HFF-Myc (cell line): ENCODE measurements around the gene MFNG.

Source experiments
- DNase-seq: peaks from one replicate; pipeline ENCODE4 v3.0.0-alpha.2; 2011; ENCODE audit warnings: low read depth; ENCODE audit errors: extremely low read depth
- H3K4me3 ChIP-seq: replicated peaks from 2 replicates; pipeline ENCODE4 v1.5.1; 2011; ENCODE audit warnings: low read depth, mild to moderate bottlenecking, control low read depth, low read length
- TF ChIP-seq, protein P1 (sequence below): IDR thresholded peaks from 2 replicates; pipeline ENCODE4 v1.5.1; 2012; ENCODE audit warnings: mild to moderate bottlenecking, low read depth, low read length, control low read depth; ENCODE audit errors: missing control alignments

The MFNG gene

DNA sequence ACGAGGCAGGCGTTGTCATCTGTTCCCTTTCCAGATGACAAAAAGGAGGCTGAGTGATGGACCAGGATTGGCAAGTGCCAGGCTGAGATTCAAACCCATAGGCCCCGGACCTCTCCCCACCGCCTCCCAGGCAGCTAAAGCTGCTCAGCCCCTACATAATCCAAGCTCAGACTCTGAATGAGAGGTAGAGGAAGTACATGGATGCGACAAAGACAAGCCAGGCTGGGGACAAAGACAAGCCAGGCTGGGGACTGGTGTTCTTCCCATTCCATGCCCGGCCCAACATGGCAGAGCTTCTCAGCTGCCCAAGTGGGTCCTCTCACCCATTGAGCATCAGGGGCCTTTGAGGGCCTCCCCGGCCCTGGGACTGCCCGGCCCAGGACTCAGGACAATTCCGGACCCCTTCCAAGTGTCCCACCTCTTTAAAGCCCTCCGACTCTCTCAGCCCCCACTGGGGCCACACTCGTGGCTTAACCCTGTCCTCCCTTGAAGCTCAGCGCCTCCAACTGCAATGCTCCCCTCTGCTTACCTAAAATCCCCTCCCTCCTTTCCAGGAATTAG is 4.8 kb downstream of the MFNG start:
- no peak for DNase-seq
- H3K4me3 ChIP-seq, result no peak overlapping the region
- TF ChIP-seq, protein P1, sequence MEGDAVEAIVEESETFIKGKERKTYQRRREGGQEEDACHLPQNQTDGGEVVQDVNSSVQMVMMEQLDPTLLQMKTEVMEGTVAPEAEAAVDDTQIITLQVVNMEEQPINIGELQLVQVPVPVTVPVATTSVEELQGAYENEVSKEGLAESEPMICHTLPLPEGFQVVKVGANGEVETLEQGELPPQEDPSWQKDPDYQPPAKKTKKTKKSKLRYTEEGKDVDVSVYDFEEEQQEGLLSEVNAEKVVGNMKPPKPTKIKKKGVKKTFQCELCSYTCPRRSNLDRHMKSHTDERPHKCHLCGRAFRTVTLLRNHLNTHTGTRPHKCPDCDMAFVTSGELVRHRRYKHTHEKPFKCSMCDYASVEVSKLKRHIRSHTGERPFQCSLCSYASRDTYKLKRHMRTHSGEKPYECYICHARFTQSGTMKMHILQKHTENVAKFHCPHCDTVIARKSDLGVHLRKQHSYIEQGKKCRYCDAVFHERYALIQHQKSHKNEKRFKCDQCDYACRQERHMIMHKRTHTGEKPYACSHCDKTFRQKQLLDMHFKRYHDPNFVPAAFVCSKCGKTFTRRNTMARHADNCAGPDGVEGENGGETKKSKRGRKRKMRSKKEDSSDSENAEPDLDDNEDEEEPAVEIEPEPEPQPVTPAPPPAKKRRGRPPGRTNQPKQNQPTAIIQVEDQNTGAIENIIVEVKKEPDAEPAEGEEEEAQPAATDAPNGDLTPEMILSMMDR, result no peak

DNA sequence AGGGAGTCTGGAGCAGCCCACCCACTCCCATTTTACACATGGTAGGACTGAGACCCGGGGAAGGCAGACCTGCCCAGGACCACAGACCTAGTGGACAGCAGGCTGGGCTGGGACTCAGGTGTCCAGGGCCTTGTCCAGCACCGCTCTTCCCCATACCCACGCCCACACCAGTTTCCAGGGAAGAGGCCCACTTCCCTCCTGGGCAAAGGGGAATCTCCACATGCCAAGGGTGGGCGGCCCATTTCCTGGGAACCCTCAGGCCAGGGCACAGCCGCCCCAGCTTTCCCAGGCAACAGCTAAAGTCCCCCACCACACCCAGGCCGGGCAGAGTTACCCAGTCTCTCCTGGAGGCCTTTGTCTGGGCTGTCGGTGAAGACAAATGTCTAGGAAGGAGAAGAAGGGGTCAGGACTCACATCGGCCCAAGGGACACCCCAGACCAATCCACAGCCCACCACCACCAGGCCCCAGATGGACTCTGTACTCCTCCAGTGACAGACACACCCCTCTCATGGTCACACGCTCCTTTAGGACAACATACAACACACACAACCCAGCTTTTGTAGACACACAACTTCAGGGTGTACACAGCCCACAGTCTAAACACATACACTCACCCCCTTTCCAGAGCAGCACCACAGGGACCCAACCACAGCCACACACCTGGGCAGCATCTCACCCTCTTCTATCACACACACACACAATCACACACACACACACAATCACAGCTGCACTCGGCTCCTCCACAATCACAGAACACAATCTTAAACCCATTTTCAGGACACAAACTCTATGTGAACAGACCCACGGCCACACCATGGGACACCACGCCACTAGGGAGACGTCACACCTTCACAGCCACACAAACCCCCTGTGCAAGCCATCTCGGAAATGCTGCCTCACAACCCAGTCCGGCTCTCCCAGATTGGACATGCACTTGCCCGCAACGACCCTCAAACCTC is 5.5 kb downstream of the MFNG start:
- H3K4me3 ChIP-seq, result no peak overlapping the region
- DNase-seq, result no peak
- TF ChIP-seq, protein P1, result no peak

DNA sequence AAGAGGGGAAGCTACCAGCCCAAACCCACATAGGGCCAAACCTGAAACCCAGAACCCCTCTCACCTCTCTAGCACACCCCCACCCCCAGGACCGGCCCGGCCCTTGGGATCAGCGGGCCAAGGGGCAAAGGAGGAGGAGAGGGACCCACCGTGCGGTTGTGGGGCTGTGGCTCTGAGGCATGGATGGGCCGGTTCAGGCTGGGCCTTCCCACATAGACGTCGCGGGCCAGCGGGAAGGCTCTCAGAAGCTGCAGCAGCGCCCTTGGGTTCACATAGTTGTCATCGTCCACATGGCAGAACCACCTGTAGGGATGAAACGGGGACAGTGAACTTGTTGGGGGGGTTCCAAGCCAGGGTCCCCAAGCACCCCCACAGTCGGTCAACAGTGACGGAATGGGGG is 7.0 kb downstream of the MFNG start:
- TF ChIP-seq, protein P1, result no peak
- H3K4me3 ChIP-seq, result no peak overlapping the region
- DNase-seq, result no peak

DNA sequence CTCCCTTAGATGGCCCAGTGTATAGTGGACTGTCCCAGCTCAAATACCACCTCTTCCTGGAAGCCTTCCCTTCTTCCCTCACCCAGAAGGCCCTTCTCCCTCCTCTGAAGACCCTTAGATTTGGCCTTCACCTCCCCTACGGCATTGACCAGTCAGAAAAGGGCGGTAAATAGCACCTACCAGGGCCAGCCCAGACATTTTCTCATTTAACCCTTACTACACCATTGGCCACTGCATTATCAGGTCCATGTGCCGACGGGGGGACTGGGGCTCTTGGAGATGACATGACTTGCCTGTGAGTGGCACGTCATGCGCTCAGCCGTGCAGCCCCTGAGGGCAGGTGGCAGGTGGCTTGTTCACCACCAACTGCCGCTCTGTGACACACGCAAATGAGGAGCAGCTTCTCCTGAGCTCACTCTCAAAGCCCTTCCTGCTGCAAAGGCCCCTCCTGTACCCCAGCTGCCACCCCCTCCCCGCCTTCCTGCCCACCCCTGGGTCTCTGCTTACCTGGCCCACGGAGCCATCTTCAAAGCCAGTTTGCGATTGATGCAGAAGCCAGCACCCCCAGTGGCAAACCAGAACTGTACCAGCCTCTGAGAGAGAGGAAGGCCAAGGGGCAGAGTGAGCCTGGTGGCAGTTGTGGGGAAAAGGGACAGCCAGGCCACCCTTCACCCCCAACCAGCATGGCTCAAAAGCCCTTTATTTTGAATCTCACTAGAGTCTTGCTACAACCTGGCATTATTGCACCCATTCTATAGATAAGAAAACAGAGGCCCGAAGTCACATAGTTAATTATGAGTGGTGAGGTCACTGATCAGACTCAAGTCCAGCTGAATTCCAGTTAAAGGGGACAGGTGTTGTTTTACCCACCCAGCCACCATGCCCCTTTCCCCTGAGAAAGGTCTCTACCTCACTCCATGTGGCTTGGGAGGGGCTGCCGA is 9.5 kb downstream of the MFNG start:
- H3K4me3 ChIP-seq, result no peak overlapping the region
- TF ChIP-seq, protein P1, result no peak
- DNase-seq, result no peak

DNA sequence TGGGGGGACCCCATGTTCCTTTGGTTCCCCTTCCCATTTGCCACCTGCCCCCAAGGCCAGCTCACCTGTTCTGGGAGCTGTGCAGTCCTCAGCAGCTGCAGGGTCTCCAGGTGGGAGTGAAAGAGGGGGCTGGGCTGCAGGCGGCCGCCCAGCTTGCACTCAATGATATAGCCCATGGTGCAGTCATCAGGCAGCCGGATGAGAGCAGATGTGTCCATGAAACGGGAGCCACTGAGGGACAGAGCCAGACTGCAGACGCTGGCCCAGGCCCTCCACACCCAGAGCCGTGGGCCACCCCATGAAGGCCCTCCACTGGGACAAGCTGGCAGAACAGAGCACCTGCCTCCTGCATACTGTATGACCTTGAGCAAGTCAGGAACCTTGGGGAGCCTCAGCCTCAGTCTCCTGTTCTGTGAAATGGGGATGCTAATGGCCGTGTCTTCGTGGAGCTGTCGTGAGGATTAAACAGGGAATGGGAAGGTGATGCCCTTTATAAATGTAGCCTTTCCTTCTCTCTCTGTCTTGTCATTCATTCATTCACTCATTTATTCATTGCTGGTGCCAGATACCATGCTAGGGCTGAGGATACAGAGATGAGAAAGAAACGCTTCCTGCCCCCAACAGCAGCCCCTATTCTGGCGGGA is 11.6 kb downstream of the MFNG start:
- no peak overlapping the region for H3K4me3 ChIP-seq
- TF ChIP-seq, protein P1, result no peak
- no peak for DNase-seq

DNA sequence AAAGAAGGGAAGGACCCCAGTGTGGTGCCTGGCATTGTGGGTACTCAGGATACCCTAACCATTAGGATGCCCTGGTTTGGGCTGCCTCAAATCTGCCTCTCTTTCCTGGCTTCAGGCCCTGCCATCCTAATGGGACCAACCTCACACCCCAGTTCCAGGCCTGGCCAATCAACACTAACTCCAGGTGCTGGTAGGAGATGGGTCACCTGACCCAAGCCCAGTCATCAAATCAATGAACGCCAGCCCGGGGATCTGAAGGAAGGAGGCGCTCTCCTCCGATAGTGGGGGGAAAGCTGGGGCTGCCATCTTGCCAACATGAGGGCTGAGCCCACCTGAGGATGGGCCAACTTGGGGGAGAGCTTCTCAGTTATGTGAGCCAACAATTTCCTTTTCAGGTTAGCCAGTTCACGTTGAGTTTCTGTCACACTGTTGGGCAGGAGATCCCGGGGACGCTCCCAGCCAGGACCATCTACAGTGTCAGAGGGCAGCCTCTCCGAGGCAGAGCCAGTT is 12.7 kb downstream of the MFNG start:
- no peak overlapping the region for H3K4me3 ChIP-seq
- TF ChIP-seq, protein P1, result no peak
- DNase-seq, result no peak
